Colonic mucosa (tissue), 4 donors: ENCODE results near the gene MMAA. TPM values are rescaled to one million over a fixed set of nuclear protein-coding genes. Genes with fewer than 3 reads are reported as not detected.
"Not testable (repeated sequence)": the region's sequence is repeated elsewhere in the genome, so short reads cannot be mapped to it uniquely, and the experiment has no call there.

Source experiments
- DNase-seq: peaks from one replicate; pipeline ENCODE4 v3.0.0-alpha.2; 2020
- H3K27ac ChIP-seq: fragments of 200-600 bp; one replicate; pipeline ENCODE4 v1.8.0; 2021
- H3K27me3 ChIP-seq: fragments of 200-600 bp; one replicate; pipeline ENCODE4 v1.8.0; 2021
- H3K36me3 ChIP-seq: fragments of 200-600 bp; one replicate; pipeline ENCODE4 v1.8.0; 2021
- H3K4me1 ChIP-seq: fragments of 200-600 bp; one replicate; pipeline ENCODE4 v1.8.0; 2021; ENCODE audit warnings: mild to moderate bottlenecking
- H3K4me3 ChIP-seq: fragments of 200-600 bp; one replicate; pipeline ENCODE4 v1.8.0; 2021
- H3K9ac ChIP-seq, 2 donors: one replicate each; pipeline ENCODE4 v1.7.0; 2013; ENCODE audit warnings: control low read depth in 2 of 2, low read depth in 2 of 2, low read length in 2 of 2
- H3K9me3 ChIP-seq: fragments of 200-600 bp; one replicate; pipeline ENCODE4 v1.8.0; 2021
- CTCF ChIP-seq: fragments of 200-600 bp; IDR thresholded peaks from one replicate; pipeline ENCODE4 v1.8.0; 2022; ENCODE audit warnings: antibody characterized with exemption, mild to moderate bottlenecking
- intact Hi-C: fragments of 100-400 bp; cut with DNase I; formaldehyde crosslinking; loops from one replicate; pipeline ENCODE4 v1.14.1; 2022
- total RNA-seq, 2 donors: library from RNA; stranded (reverse); fragmentation: NEBNext Ultra II Directional in 1 of 2; extraction: Animal tissue kit (Norgen Biotek cat#: 25700) in 1 of 2; gene quantifications; one replicate each; pipeline ENCODE4 v1.2.1, GENCODE V29; 2021
- donor health status: healthy.
- donor health status: DM: no; HTN: no; CAD: no.
- donor health status: DM: no; HTN: no; CAD: no.

Gene MMAA
- total RNA-seq, 2 donors from 2014 or later: 18.1 to 20.3 TPM

GRCh38 chr4:145625677-145626622 is 6.8 kb downstream of the MMAA start:
- TF ChIP-seq CTCF: no peak
- H3K9me3 ChIP-seq: no peaks in the 10 kb centered on the region
- no peaks in the 10 kb centered on the region for H3K27me3 ChIP-seq
- H3K4me1 ChIP-seq: no peaks in the 10 kb centered on the region
- H3K9ac ChIP-seq: no peak overlapping the region
- DNase-seq: no peak
- no peak overlapping the region for H3K4me3 ChIP-seq
- H3K36me3 ChIP-seq: no peaks in the 10 kb centered on the region
- intact Hi-C loops: loop anchor here (10.0 kb wide), 2 partner anchors 109 to 309 kb away; partner anchors contain the start of gene ZNF827
- no peak overlapping the region for H3K27ac ChIP-seq

- Histone ChIP-seq H3K9me3 (no peaks in the 10 kb centered on the region), H3K4me3 (no peak overlapping the region), H3K9ac (no peak overlapping the region), H3K4me1 (no peaks in the 10 kb centered on the region), H3K36me3 (no peaks in the 10 kb centered on the region), H3K27ac (no peak overlapping the region), H3K27me3 (no peaks in the 10 kb centered on the region)
- intact Hi-C loops: loop anchor here (10.0 kb wide), 2 partner anchors 108 to 308 kb away; partner anchors contain the start of gene ZNF827
- no peak for TF ChIP-seq CTCF
- DNase-seq: no peak
These were observed 7.4 kb downstream of the MMAA start for GRCh38 chr4:145626623-145626982.

- intact Hi-C loops: no loop called here
- DNase-seq: no peak
- H3K9me3 ChIP-seq: no peaks in the 10 kb centered on the region
- TF ChIP-seq CTCF: no peak
- H3K4me1 ChIP-seq: no peaks in the 10 kb centered on the region
- no peak overlapping the region for H3K9ac ChIP-seq
- no peak overlapping the region for H3K4me3 ChIP-seq
- no peak overlapping the region for H3K27ac ChIP-seq
- no peaks in the 10 kb centered on the region for H3K27me3 ChIP-seq
- no peaks in the 10 kb centered on the region for H3K36me3 ChIP-seq
These were observed 15.9 kb downstream of the MMAA start for GRCh38 chr4:145635117-145635516.

GRCh38 chr4:145635630-145636029 is 16.4 kb downstream of the MMAA start:
- no peak overlapping the region for H3K27ac ChIP-seq
- H3K4me3 ChIP-seq: no peak overlapping the region
- no peak for TF ChIP-seq CTCF
- H3K9ac ChIP-seq: no peak overlapping the region
- H3K27me3 ChIP-seq: no peaks in the 10 kb centered on the region
- intact Hi-C loops: no loop called here
- no peak for DNase-seq
- H3K4me1 ChIP-seq: no peaks in the 10 kb centered on the region
- H3K9me3 ChIP-seq: no peaks in the 10 kb centered on the region
- no peaks in the 10 kb centered on the region for H3K36me3 ChIP-seq

GRCh38 chr4:145639186-145639698 is 20.1 kb downstream of the MMAA start:
- Histone ChIP-seq H3K36me3 (no peaks in the 10 kb centered on the region), H3K27me3 (no peaks in the 10 kb centered on the region), H3K9ac (no peak overlapping the region), H3K4me1 (no peaks in the 10 kb centered on the region), H3K9me3 (no peaks in the 10 kb centered on the region), H3K27ac (no peak overlapping the region), H3K4me3 (no peak overlapping the region)
- intact Hi-C loops: no loop called here
- no peak for TF ChIP-seq CTCF
- DNase-seq: no peak

- H3K36me3 ChIP-seq, H3K27me3 ChIP-seq, H3K4me3 ChIP-seq, H3K4me1 ChIP-seq, intact Hi-C loops, H3K9ac ChIP-seq, DNase-seq, H3K27ac ChIP-seq, H3K9me3 ChIP-seq: not testable (repeated sequence)
These were observed 21.1 kb downstream of the MMAA start for GRCh38 chr4:145640236-145640635.
